Panc1 (cell line): ENCODE measurements around the gene PRXL2B. TPM values are rescaled to one million over a fixed set of nuclear protein-coding genes. Genes with fewer than 3 reads are reported as not detected.
A peak's percentile ranks its signal among the peaks of the same experiment; 100 is the strongest.

Source experiments
- ATAC-seq: fragments of 200-7000 bp; cut with Tn5 transposase; 2 replicates; pipeline ENCODE4 v1.9.1; 2020; ENCODE audit warnings: mild to moderate bottlenecking, moderate library complexity
- BruUV-seq: library from RNA; stranded (reverse); fragments of 400-500 nt; replicated peaks from 2 replicates; lab custom pipeline; 2021; lab: Mats Ljungman, UMichigan
- CTCF ChIA-PET: fragments of 300-600 bp; sonication (Branson Sonifier 250); formaldehyde crosslinking; loops from one replicate; lab custom pipeline; 2022; ENCODE audit warnings: antibody characterized with exemption; lab: Charles Lee
- POLR2A ChIA-PET: fragments of 300-600 bp; sonication (Branson Sonifier 250); formaldehyde crosslinking; loops from one replicate; lab custom pipeline; 2022; ENCODE audit warnings: antibody characterized with exemption; lab: Charles Lee
- DNase-seq: peaks from one replicate; pipeline ENCODE4 v3.0.0-alpha.2; 2010; ENCODE audit warnings: low read depth, low spot score
- H3K27ac ChIP-seq: 2 replicates; pipeline ENCODE4 v1.5.1; 2011; ENCODE audit warnings: mild to moderate bottlenecking, low read length, inconsistent platforms
- H3K27me3 ChIP-seq: fragments of 200-500 bp; sonication (Bioruptor generic); 2 replicates; pipeline ENCODE4 v1.6.0; 2014; ENCODE audit warnings: low read length, inconsistent platforms; ENCODE audit not compliant: control insufficient read depth, insufficient read depth
- H3K36me3 ChIP-seq: fragments of 200-500 bp; sonication (Bioruptor generic); 2 replicates; pipeline ENCODE4 v1.5.1; 2014; ENCODE audit warnings: inconsistent platforms, mild to moderate bottlenecking, low read length, moderate library complexity; ENCODE audit not compliant: control insufficient read depth, insufficient read depth
- H3K4me1 ChIP-seq: 2 replicates; pipeline ENCODE4 v1.5.1; 2011; ENCODE audit warnings: inconsistent platforms, mild to moderate bottlenecking, low read length, moderate library complexity; ENCODE audit not compliant: control insufficient read depth, insufficient read depth
- H3K4me3 ChIP-seq, 2 experiments: 2 replicates each; pipeline ENCODE4 v1.5.1; 2011 to 2012; ENCODE audit warnings: low read depth in 2 of 2, low read length in 2 of 2, mild to moderate bottlenecking in 2 of 2, inconsistent platforms in 1 of 2, moderate library complexity in 1 of 2
- H3K9me3 ChIP-seq: fragments of 200-500 bp; sonication (Bioruptor generic); 2 replicates; pipeline ENCODE4 v1.5.1; 2014; ENCODE audit warnings: low read depth, mild to moderate bottlenecking, inconsistent platforms, low read length, moderate library complexity; ENCODE audit not compliant: control insufficient read depth, insufficient read depth
- CTCF ChIP-seq: fragments of 450-650 bp; IDR thresholded peaks from 2 replicates; pipeline ENCODE4 v1.5.1; 2017; ENCODE audit warnings: mild to moderate bottlenecking
- POLR2AphosphoS5 ChIP-seq: IDR thresholded peaks from 2 replicates; pipeline ENCODE4 v1.6.1; 2012; ENCODE audit warnings: mild to moderate bottlenecking, low read depth, low read length, moderate library complexity
- REST ChIP-seq, 2 experiments: IDR thresholded peaks; 2 replicates each; pipeline ENCODE4 v1.6.1; 2011 to 2012; ENCODE audit warnings: low read depth in 2 of 2, control low read depth in 1 of 2, low read length in 1 of 2, mild to moderate bottlenecking in 1 of 2, moderate library complexity in 1 of 2; ENCODE audit not compliant: insufficient read depth in 1 of 2
- SIN3A ChIP-seq: IDR thresholded peaks from 2 replicates; pipeline ENCODE4 v1.6.1; 2012; ENCODE audit warnings: low read depth, mild to moderate bottlenecking, low read length, moderate library complexity, borderline replicate concordance; ENCODE audit not compliant: insufficient read depth
- TCF7L2 ChIP-seq: IDR thresholded peaks from 2 replicates; pipeline ENCODE4 v1.6.1; 2011; ENCODE audit warnings: mild to moderate bottlenecking, low read depth, low read length, inconsistent platforms
- in situ Hi-C: cut with HindIII; loops from 2 replicates; pipeline ENCODE4 v1.10.0; 2016; ENCODE audit warnings: low sequenced_read_pairs, low pct_unique_long_range_greater_than_20kb
- intact Hi-C: fragments of 100-400 bp; cut with micrococcal nuclease; formaldehyde crosslinking; loops from one replicate; pipeline ENCODE4 v1.10.0; 2022; ENCODE audit not compliant: unreplicated experiment
- total RNA-seq: library from RNA; stranded (reverse); gene quantifications from one replicate; pipeline ENCODE4 v1.2.1, GENCODE V29; 2021; ENCODE audit not compliant: unreplicated experiment

PRXL2B gene
- total RNA-seq, 1 experiment from 2014 or later: 17.0 TPM

GRCh38 chr1:2546515-2547209 is 39.9 kb upstream of the PRXL2B start:
- POLR2A ChIA-PET: no interaction called here
- H3K4me1 ChIP-seq: peaks cover 55% of the 10 kb centered on the region
- ATAC-seq: peak; percentile 73
- in situ Hi-C loops (no loop called here), intact Hi-C loops (loop anchor here (2.0 to 10.0 kb wide), 2 partner anchors 82 to 134 kb away; partner anchors contain the start of gene PEX10)
- no peaks in the 10 kb centered on the region for H3K36me3 ChIP-seq
- H3K9me3 ChIP-seq: no peaks in the 10 kb centered on the region
- no peaks in the 10 kb centered on the region for H3K27me3 ChIP-seq
- TSS peak; percentile 70 for BruUV-seq
- peak overlapping the region; percentile 79 for H3K27ac ChIP-seq
- TF ChIP-seq SIN3A: 0 out of 2 replicates have a peak, but pooled peaks have one; percentile 33
- TF ChIP-seq POLR2AphosphoS5: no peak; the same call in 1 of the 2 replicates
- no peak for TF ChIP-seq REST (IDR thresholded peaks at IDR 0.05; ENCODE audit: insufficient read depth in 1 of 2, low read depth in 2 of 2, low read length in 1 of 2)
- no peak for TF ChIP-seq TCF7L2
- peak; percentile 22 for TF ChIP-seq CTCF
- CTCF ChIA-PET: interaction anchor here (0.6 to 1.8 kb wide), 5 partner anchors 9 to 155 kb away, joined by 3 to 7 read pairs (median 3); partner anchors contain the start of genes MORN1 and RER1
- DNase-seq: no peak
- H3K4me3 ChIP-seq: peak overlapping the region; percentile 60 to 76

- DNase-seq: no peak
These were observed 39.1 kb upstream of the PRXL2B start for GRCh38 chr1:2547210-2548067.

More at GRCh38 chr1:2547210-2548067, 39.1 kb upstream of the PRXL2B start:
- H3K27me3 ChIP-seq: no peaks in the 10 kb centered on the region
- H3K9me3 ChIP-seq: no peaks in the 10 kb centered on the region
- TF ChIP-seq CTCF (no peak), POLR2AphosphoS5 (0 out of 2 replicates have a peak, but pooled peaks have one; percentile 21)
- peaks cover 52% of the 10 kb centered on the region for H3K4me1 ChIP-seq
- ChIA-PET POLR2A (no interaction called here), CTCF (interaction anchor here (0.6 to 1.8 kb wide), 5 partner anchors 9 to 156 kb away, joined by 3 to 7 read pairs (median 3); partner anchors contain the start of genes MORN1 and RER1)
- intact Hi-C loops (loop anchor here (2.0 to 10.0 kb wide), 2 partner anchors 83 to 135 kb away; partner anchors contain the start of gene PEX10), in situ Hi-C loops (no loop called here)
- peak overlapping the region; percentile 79 for H3K27ac ChIP-seq
- no peaks in the 10 kb centered on the region for H3K36me3 ChIP-seq
- BruUV-seq: no TSS peak
- peak overlapping the region; percentile 60 to 76 for H3K4me3 ChIP-seq
- no peak for ATAC-seq
